Measurements from ENCODE around the gene ATP8B4. TPM values are rescaled to one million over a fixed set of nuclear protein-coding genes. Genes with fewer than 3 reads are reported as not detected.

ATP8B4 gene
- total and polyA plus RNA-seq, 11 donors, result 0.51 to 14.7 (median 2.1) TPM

DNA sequence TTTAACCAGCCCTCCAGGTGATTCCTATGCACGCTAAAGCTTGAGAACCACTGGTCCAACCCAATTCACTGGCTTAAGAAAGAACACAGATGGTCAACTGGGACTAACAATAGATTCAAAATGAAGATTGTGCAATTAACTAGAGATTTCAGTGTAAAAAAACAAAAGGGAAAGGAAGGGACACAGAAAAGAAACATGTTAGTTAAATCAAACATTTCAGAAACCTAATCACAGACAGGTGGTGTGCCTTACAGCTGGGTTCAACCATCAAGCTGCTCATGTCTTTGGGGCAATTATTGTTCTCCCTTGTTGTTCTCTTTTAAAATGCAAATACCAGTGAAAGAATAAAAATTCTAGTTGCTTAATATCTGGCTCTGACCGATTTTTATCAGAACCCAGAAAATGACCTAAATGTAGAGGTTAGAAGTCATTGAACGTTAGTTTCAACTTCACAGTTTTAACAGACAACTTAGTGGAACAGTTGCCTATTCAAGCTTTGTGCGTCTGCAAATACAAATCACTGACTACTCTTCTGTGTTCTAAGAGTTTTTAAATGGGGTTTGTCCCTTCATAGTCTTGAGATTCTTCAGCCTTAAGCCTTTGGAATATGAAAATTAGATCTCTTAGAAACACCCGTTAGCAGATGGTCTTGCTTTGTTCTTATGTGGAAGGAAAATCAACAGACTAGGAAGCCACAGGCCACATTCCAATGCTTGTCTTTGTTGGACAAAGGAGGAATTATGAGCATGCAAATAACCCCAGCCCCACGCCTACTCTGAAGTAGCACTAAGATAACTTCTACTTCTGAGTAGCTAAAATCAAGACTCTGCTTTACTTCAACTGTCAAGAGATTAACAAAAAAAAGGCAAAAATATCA, 223.4 kb downstream of the ATP8B4 start:
- WGBS, 4 donors, result 66 to 75% (median 72%) methylated on average over 6 of the region's 6 CpGs
- Histone ChIP-seq H3K4me1 (peaks cover 0 to 25% (median under 1%) of the 10 kb centered on the region in 12 donors), H3K4me3 (no peak overlapping the region), H3K27me3 (no peaks in the 10 kb centered on the region), H3K36me3 (no peaks in the 10 kb centered on the region), H3K9me3 (peaks cover 0 to 4% (median 0%) of the 10 kb centered on the region in 12 donors), H3K27ac (peak overlapping the region in 11 of 12 donors; percentile 3 to 63 (median 24))
- ATAC-seq (peak in 2 of 4 donors; percentile 53 to 55), DNase-seq (no peak)
- intact Hi-C loops (cut with DNase I), result no loop called here
- TF ChIP-seq POLR2A (IDR thresholded peaks at IDR 0.05), result no peak
- TF ChIP-seq, protein P1, sequence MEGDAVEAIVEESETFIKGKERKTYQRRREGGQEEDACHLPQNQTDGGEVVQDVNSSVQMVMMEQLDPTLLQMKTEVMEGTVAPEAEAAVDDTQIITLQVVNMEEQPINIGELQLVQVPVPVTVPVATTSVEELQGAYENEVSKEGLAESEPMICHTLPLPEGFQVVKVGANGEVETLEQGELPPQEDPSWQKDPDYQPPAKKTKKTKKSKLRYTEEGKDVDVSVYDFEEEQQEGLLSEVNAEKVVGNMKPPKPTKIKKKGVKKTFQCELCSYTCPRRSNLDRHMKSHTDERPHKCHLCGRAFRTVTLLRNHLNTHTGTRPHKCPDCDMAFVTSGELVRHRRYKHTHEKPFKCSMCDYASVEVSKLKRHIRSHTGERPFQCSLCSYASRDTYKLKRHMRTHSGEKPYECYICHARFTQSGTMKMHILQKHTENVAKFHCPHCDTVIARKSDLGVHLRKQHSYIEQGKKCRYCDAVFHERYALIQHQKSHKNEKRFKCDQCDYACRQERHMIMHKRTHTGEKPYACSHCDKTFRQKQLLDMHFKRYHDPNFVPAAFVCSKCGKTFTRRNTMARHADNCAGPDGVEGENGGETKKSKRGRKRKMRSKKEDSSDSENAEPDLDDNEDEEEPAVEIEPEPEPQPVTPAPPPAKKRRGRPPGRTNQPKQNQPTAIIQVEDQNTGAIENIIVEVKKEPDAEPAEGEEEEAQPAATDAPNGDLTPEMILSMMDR (IDR thresholded peaks at IDR 0.05), result no peak

DNA sequence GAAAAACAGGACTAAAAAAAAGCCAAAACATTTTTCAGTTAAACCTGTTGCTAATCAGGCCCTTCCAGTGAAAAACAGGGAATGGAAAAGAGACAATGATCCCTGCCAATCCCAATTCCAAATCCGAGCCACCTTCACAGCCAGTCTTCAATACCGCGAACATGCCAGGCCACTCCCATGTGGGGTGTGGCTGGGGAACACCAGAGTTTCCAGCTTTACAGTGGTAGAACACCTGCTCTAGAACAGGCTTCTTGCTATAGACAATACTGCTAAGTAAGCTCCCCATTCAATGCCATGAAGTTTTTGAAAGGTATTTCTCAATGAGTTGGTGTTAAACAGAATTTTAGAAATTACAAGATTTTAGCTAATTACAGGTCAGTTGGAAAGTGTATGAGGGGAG, 228.3 kb downstream of the ATP8B4 start:
- Histone ChIP-seq H3K4me1 (peaks cover 0 to 8% (median 0%) of the 10 kb centered on the region in 12 donors), H3K4me3 (no peak overlapping the region), H3K9me3 (peaks cover 0 to 4% (median 0%) of the 10 kb centered on the region in 12 donors), H3K27ac (no peak overlapping the region), H3K27me3 (no peaks in the 10 kb centered on the region), H3K36me3 (peaks cover 0 to 5% (median 0%) of the 10 kb centered on the region in 9 donors)
- 86 to 99% (median 98%) methylated on average over 3 of the region's 3 CpGs for WGBS, 4 donors
- DNase-seq, result no peak
- ATAC-seq, result no peak
- intact Hi-C loops (cut with DNase I), result no loop called here
- no peak for TF ChIP-seq POLR2A (IDR thresholded peaks at IDR 0.05)
- TF ChIP-seq, protein P1 (IDR thresholded peaks at IDR 0.05), result no peak

DNA sequence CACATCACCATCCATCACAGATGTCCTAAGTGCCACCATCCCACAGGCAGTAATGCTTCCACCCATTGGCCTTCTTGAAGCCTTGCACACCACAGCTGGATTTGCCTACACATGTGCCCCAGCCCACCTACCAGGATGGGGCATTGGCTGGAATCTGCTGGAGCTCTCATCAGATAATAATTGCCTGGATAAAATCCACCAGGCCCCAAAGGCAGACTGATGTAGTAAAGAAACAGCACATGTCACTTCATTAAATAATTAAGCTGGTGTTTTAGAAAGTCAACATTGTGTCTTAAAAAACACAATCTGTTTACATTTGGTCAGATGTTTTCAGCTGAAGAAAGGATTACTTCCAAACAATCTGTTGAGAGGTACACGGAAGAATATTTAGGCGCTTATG, 229.5 kb downstream of the ATP8B4 start:
- Histone ChIP-seq H3K27me3 (no peaks in the 10 kb centered on the region), H3K9me3 (peaks cover 0 to 4% (median 0%) of the 10 kb centered on the region in 12 donors), H3K36me3 (peaks cover 0 to 5% (median 0%) of the 10 kb centered on the region in 9 donors), H3K4me3 (no peak overlapping the region), H3K4me1 (no peaks in the 10 kb centered on the region), H3K27ac (no peak overlapping the region)
- no peak for ATAC-seq
- TF ChIP-seq POLR2A (IDR thresholded peaks at IDR 0.05), result no peak
- TF ChIP-seq, protein P1 (IDR thresholded peaks at IDR 0.05), result no peak
- intact Hi-C loops (cut with DNase I), result loop anchor here in 1 of 10 donors (10.0 kb wide), 1 partner anchor 115 kb away; no protein-coding TSS in a partner anchor
- 84 to 99% (median 91%) methylated on average over 2 of the region's 2 CpGs for WGBS, 4 donors
- DNase-seq, result no peak

DNA sequence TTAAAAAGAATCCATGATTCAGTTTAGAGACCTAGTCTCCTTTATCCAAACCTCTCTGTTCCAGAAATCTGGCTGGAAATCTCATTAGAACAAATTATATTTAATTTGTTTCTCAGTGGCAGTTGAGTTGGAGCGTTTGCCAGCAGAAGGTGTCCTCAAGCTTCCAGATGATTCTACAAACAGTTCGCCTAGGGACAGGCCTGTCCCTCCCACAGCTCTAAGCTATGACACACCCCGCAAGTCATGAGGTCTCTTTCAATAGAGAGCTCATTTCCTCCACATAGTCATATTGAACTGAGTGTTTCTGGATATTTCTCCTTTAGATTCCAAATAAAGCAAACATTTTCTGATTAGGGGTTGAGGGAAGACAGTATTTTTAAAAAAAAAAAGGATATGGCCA, 230.3 kb downstream of the ATP8B4 start:
- WGBS, 4 donors, result 58 to 80% (median 71%) methylated on average over 3 of the region's 3 CpGs
- Histone ChIP-seq H3K4me3 (no peak overlapping the region), H3K27ac (peak overlapping the region in 1 of 12 donors; percentile 70), H3K36me3 (peaks cover 0 to 5% (median 0%) of the 10 kb centered on the region in 9 donors), H3K4me1 (no peaks in the 10 kb centered on the region), H3K9me3 (peaks cover 0 to 4% (median 0%) of the 10 kb centered on the region in 12 donors), H3K27me3 (no peaks in the 10 kb centered on the region)
- intact Hi-C loops (cut with DNase I), result loop anchor here in 1 of 10 donors (10.0 kb wide), 1 partner anchor 116 kb away; no protein-coding TSS in a partner anchor
- TF ChIP-seq, protein P1 (IDR thresholded peaks at IDR 0.05), result no peak
- TF ChIP-seq POLR2A (IDR thresholded peaks at IDR 0.05), result no peak
- no peak for DNase-seq
- no peak for ATAC-seq
